CD4-positive, alpha-beta T cell (primary cell): ENCODE data around the gene GPAM. TPM values are rescaled to one million over a fixed set of nuclear protein-coding genes. Genes with fewer than 3 reads are reported as not detected.

Experiments
- ATAC-seq: fragments of 200-7000 bp; cut with Tn5 transposase; one replicate; pipeline ENCODE4 v1.10.0; 2022; ENCODE audit warnings: mild to moderate bottlenecking; ENCODE audit not compliant: poor library complexity
- CTCF ChIA-PET: fragments of 350-600 bp; sonication (Branson Sonifier 250); formaldehyde crosslinking; loops from one replicate; lab custom pipeline; 2021; ENCODE audit warnings: antibody characterized with exemption, inconsistent platforms; lab: Charles Lee
- POLR2A ChIA-PET: fragments of 350-600 bp; sonication (Branson Sonifier 250); formaldehyde crosslinking; loops from one replicate; lab custom pipeline; 2021; ENCODE audit warnings: antibody characterized with exemption, inconsistent platforms; lab: Charles Lee
- DNase-seq, 14 experiments: peaks; one replicate each; pipeline ENCODE4 v3.0.0-alpha.2; 2013 to 2020; ENCODE audit warnings: mixed read lengths in 2 of 14
- H3K27ac ChIP-seq, 2 donors: one replicate each; pipeline versions ENCODE4 v1.5.1 to v1.7.0; 2013; ENCODE audit warnings: low read length in 2 of 2, low read depth in 1 of 2, mild to moderate bottlenecking in 1 of 2
- H3K27me3 ChIP-seq, 2 experiments: 1 replicate in 1 of 2; 2 replicates in 1 of 2; pipeline versions ENCODE4 v1.6.1 to v1.7.0; 2013; ENCODE audit warnings: low read length in 2 of 2, control low read depth in 1 of 2, mild to moderate bottlenecking in 1 of 2, moderate library complexity in 1 of 2; ENCODE audit not compliant: insufficient read depth in 2 of 2, control insufficient read depth in 1 of 2
- H3K36me3 ChIP-seq: one replicate; pipeline ENCODE4 v1.6.1; 2013; ENCODE audit warnings: low read length, control low read depth; ENCODE audit not compliant: insufficient read depth
- H3K4me1 ChIP-seq: one replicate; pipeline ENCODE4 v1.6.1; 2013; ENCODE audit warnings: low read length, control low read depth; ENCODE audit not compliant: insufficient read depth
- H3K4me3 ChIP-seq: one replicate; pipeline ENCODE4 v1.5.1; 2013; ENCODE audit warnings: mild to moderate bottlenecking, low read length, moderate library complexity
- H3K9me3 ChIP-seq, 2 experiments: 1 replicate in 1 of 2; 2 replicates in 1 of 2; pipeline versions ENCODE4 v1.6.1 to v1.7.0; 2013; ENCODE audit warnings: low read length in 2 of 2, mild to moderate bottlenecking in 2 of 2, control low read depth in 1 of 2, moderate library complexity in 1 of 2; ENCODE audit not compliant: control insufficient read depth in 1 of 2, insufficient read depth in 1 of 2
- H3K27ac Mint-ChIP-seq: one replicate; pipeline ENCODE4 v1.8.0; 2020; ENCODE audit warnings: mixed read lengths
- H3K27me3 Mint-ChIP-seq: one replicate; pipeline ENCODE4 v1.8.0; 2021; ENCODE audit warnings: mixed read lengths
- H3K36me3 Mint-ChIP-seq: one replicate; pipeline ENCODE4 v1.8.0; 2021; ENCODE audit warnings: low read depth, mixed read lengths
- H3K4me1 Mint-ChIP-seq: one replicate; pipeline ENCODE4 v1.8.0; 2021; ENCODE audit warnings: low read depth, mixed read lengths
- H3K4me3 Mint-ChIP-seq: one replicate; pipeline ENCODE4 v1.8.0; 2020; ENCODE audit warnings: mild to moderate bottlenecking, mixed read lengths
- H3K9me3 Mint-ChIP-seq: one replicate; pipeline ENCODE4 v1.8.0; 2020; ENCODE audit warnings: mixed read lengths
- CTCF ChIP-seq: fragments of 200-600 bp; IDR thresholded peaks from one replicate; pipeline ENCODE4 v1.8.0; 2022; ENCODE audit warnings: antibody characterized with exemption, mild to moderate bottlenecking
- intact Hi-C, 2 experiments: fragments of 100-400 bp; cut with DNase I in 1 of 2; cut with micrococcal nuclease in 1 of 2; formaldehyde crosslinking; loops; one replicate each; pipeline versions ENCODE4 v1.15.1 to v1.9.0; 2023 to 2025; cut with DNase I, micrococcal nuclease
- total RNA-seq, 174 experiments: library from RNA in 2 of 174; stranded (reverse) in 2 of 174; gene quantifications; one replicate each; pipeline ENCODE4 v1.2.3 and lab custom pipeline; 2021 to 2026

Gene GPAM
- total RNA-seq, 2 experiments from 2014 or later = 4.8 to 6.7 TPM

- DNase-seq = no peak
- intact Hi-C loops = no loop called here
- Histone ChIP-seq H3K36me3 (peaks cover 70% of the 10 kb centered on the region), H3K27me3 (no peaks in the 10 kb centered on the region), H3K4me1 (no peaks in the 10 kb centered on the region), H3K27ac (no peak overlapping the region), H3K9me3 (no peaks in the 10 kb centered on the region), H3K4me3 (no peak overlapping the region)
- peaks cover 88% of the 10 kb centered on the region for H3K36me3 Mint-ChIP-seq
- POLR2A ChIA-PET = no interaction called here
- H3K27ac Mint-ChIP-seq = no peak overlapping the region
- H3K4me3 Mint-ChIP-seq = no peak overlapping the region
- no peaks in the 10 kb centered on the region for H3K4me1 Mint-ChIP-seq
- CTCF ChIA-PET = interaction anchor here (1.8 kb wide), 1 partner anchor 11 kb away, joined by 3 read pairs; no protein-coding TSS in a partner anchor
- no peaks in the 10 kb centered on the region for H3K9me3 Mint-ChIP-seq
- no peak for TF ChIP-seq CTCF
- ATAC-seq = no peak
- no peaks in the 10 kb centered on the region for H3K27me3 Mint-ChIP-seq
Measured at GRCh38 chr10:112160834-112161233, 22.7 kb downstream of the GPAM start.

DNA sequence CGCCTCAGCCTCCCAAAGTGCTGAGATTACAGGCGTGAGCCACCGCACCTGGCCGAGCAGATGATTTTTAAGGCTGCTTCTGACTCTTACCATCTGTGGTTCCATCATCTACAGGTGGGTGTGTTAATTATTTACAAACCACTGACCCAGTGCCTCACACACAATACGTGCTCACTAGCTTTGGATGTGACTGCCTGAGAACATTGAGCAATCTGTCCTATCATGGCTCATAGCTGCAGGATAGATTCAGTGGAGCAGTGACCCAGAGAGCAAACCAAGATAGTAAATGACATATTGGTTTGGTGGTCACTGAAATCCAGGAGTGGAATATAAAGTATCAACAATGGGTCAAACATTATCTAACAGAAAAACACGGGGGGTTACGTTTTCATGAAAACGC, 24.1 kb downstream of the GPAM start:
- Histone ChIP-seq H3K4me3 (no peak overlapping the region), H3K27me3 (no peaks in the 10 kb centered on the region), H3K36me3 (peaks cover 75% of the 10 kb centered on the region), H3K9me3 (no peaks in the 10 kb centered on the region), H3K4me1 (no peaks in the 10 kb centered on the region), H3K27ac (no peak overlapping the region)
- CTCF ChIA-PET = no interaction called here
- Mint-ChIP-seq H3K36me3 (peaks cover 93% of the 10 kb centered on the region), H3K9me3 (no peaks in the 10 kb centered on the region), H3K4me3 (no peak overlapping the region), H3K4me1 (no peaks in the 10 kb centered on the region), H3K27me3 (no peaks in the 10 kb centered on the region), H3K27ac (no peak overlapping the region)
- no peak for DNase-seq
- no peak for ATAC-seq
- intact Hi-C loops = no loop called here
- POLR2A ChIA-PET = no interaction called here
- no peak for TF ChIP-seq CTCF

DNA sequence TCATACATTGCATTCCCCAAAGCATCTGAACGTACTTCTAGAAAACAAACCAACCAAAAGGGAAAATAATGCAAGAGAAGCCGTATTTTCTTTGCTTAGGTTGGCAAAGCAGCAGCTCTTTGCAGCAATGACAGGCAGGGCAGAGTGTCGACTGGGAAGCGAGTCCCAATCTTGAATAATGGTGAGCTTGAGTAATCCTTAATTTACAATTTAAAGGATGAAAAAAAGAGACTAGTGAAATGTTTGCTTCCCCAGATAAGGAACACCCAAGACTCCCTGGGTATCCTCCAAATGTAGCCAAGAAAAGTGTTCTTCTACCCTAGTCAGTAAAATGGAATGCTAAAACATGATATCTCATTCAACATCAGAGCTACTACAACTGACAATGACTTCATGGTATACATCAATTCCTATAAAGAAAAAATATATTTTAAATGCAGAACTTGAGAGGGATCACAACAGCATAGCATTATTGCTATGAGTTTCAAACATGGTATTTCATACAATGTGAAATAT, 32.0 kb downstream of the GPAM start:
- Histone ChIP-seq H3K9me3 (no peaks in the 10 kb centered on the region), H3K27ac (no peak overlapping the region), H3K27me3 (no peaks in the 10 kb centered on the region), H3K4me1 (no peaks in the 10 kb centered on the region), H3K36me3 (peaks cover 28% of the 10 kb centered on the region), H3K4me3 (no peak overlapping the region)
- Mint-ChIP-seq H3K9me3 (no peaks in the 10 kb centered on the region), H3K27ac (no peak overlapping the region), H3K27me3 (no peaks in the 10 kb centered on the region), H3K4me3 (no peak overlapping the region), H3K36me3 (peaks cover 54% of the 10 kb centered on the region), H3K4me1 (no peaks in the 10 kb centered on the region)
- ChIA-PET POLR2A (no interaction called here), CTCF (interaction anchor here (1.6 kb wide), 1 partner anchor 14 kb away, joined by 7 read pairs; no protein-coding TSS in a partner anchor)
- TF ChIP-seq CTCF = no peak
- DNase-seq = no peak
- ATAC-seq = no peak
- intact Hi-C loops = no loop called here
